Neutrophil (primary cell): ENCODE results near the gene SEC62.

ENCODE experiments used
- H3K27ac ChIP-seq: fragments of 200-600 bp; sonication (generic); 2 replicates; pipeline ENCODE4 v1.5.1; 2016; ENCODE audit warnings: mild to moderate bottlenecking, moderate library complexity
- H3K27me3 ChIP-seq: fragments of 200-600 bp; sonication (generic); 2 replicates; pipeline ENCODE4 v1.6.0; 2016; ENCODE audit warnings: mild to moderate bottlenecking
- H3K36me3 ChIP-seq: fragments of 200-600 bp; sonication (generic); 2 replicates; pipeline ENCODE4 v1.5.1; 2017
- H3K4me1 ChIP-seq, 2 experiments: fragments of 200-600 bp in 1 of 2; sonication (generic) in 1 of 2; 1 replicate in 1 of 2; 2 replicates in 1 of 2; pipeline versions ENCODE4 v1.5.1 to v1.6.1; 2013 to 2016; ENCODE audit warnings: low read depth in 1 of 2, low read length in 1 of 2, mild to moderate bottlenecking in 1 of 2, moderate library complexity in 1 of 2; ENCODE audit not compliant: control insufficient read depth in 1 of 2, insufficient read depth in 1 of 2
- H3K4me3 ChIP-seq, 2 experiments: fragments of 200-600 bp in 1 of 2; sonication (generic) in 1 of 2; 1 replicate in 1 of 2; 2 replicates in 1 of 2; pipeline ENCODE4 v1.5.1; 2013 to 2016; ENCODE audit warnings: low read depth in 1 of 2, low read length in 1 of 2, mild to moderate bottlenecking in 1 of 2, moderate library complexity in 1 of 2
- H3K9me3 ChIP-seq: fragments of 200-600 bp; sonication (generic); 2 replicates; pipeline ENCODE4 v1.5.1; 2016
- CTCF ChIP-seq: fragments of 200-600 bp; sonication (generic); IDR thresholded peaks from 2 replicates; pipeline ENCODE4 v1.5.1; 2016; ENCODE audit warnings: antibody characterized with exemption

SEC62 gene

GRCh38 chr3:169931747-169932520 is 34.7 kb upstream of the SEC62 start:
- no peaks in the 10 kb centered on the region for H3K4me1 ChIP-seq
- H3K27ac ChIP-seq = no peak overlapping the region
- TF ChIP-seq CTCF = no peak
- H3K36me3 ChIP-seq = no peaks in the 10 kb centered on the region
- no peak overlapping the region for H3K4me3 ChIP-seq
- H3K9me3 ChIP-seq = no peaks in the 10 kb centered on the region
- H3K27me3 ChIP-seq = no peaks in the 10 kb centered on the region

DNA sequence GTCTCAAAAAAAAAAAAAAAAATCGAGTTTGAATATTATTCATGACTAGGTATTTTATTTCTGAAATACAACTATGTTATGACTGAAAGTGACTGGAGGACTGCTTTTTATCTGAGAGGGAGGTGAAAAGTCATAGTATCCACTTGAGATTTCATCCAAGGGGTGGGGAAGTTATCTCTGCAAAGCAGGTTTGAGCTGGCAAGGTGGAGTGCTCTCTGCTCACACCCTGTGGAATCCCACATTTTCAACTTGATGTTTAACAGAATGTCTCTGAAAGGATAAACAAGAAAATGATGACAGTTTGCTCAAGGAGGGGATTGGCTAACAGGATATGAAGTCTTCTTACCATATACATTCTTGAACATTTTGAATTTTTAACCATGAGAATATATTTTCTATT is 27.3 kb upstream of the SEC62 start:
- Histone ChIP-seq H3K4me1 (no peaks in the 10 kb centered on the region), H3K9me3 (no peaks in the 10 kb centered on the region), H3K4me3 (no peak overlapping the region), H3K27ac (no peak overlapping the region), H3K36me3 (no peaks in the 10 kb centered on the region), H3K27me3 (no peaks in the 10 kb centered on the region)
- TF ChIP-seq CTCF = no peak

GRCh38 chr3:169939751-169940150 is 26.9 kb upstream of the SEC62 start:
- Histone ChIP-seq H3K4me3 (no peak overlapping the region), H3K9me3 (no peaks in the 10 kb centered on the region), H3K36me3 (no peaks in the 10 kb centered on the region), H3K27ac (no peak overlapping the region), H3K27me3 (no peaks in the 10 kb centered on the region), H3K4me1 (peaks cover 3% of the 10 kb centered on the region in 2 experiments)
- no peak for TF ChIP-seq CTCF

DNA sequence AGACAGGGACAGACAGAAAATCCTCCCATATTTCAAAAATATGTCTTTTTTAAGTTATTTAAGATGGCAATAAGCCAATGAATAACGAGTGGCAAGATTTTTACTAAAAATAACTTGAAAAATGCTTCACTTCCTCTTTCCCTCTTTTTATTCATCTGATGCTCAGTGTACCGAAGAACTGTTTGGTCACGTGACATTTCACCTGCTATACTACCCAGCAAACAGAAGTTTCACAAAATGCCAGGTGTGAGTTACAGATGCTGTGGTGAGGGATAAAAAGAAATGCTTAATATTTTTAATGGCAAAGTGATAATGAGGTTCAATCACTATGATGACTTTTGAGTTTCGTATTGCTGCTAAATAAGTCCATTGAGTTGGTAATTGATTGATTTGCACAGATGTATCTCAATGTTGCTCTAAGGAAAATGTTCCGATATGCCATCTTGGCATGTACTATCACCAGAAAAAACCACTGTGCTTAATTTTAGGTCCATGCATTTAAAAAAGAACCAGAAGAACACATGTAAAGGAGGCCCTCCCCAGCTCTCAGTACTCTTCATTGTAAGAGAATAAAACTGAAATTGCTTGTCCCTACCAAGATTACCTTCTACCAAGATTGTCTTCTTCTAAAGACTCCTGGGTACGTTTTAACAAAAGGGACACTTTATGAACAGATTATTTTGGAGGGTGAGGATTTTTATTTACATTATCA is 26.0 kb upstream of the SEC62 start:
- no peak overlapping the region for H3K4me3 ChIP-seq
- H3K4me1 ChIP-seq = peaks cover 12% of the 10 kb centered on the region in 2 experiments
- no peaks in the 10 kb centered on the region for H3K27me3 ChIP-seq
- no peak for TF ChIP-seq CTCF
- no peak overlapping the region for H3K27ac ChIP-seq
- H3K36me3 ChIP-seq = no peaks in the 10 kb centered on the region
- no peaks in the 10 kb centered on the region for H3K9me3 ChIP-seq

DNA sequence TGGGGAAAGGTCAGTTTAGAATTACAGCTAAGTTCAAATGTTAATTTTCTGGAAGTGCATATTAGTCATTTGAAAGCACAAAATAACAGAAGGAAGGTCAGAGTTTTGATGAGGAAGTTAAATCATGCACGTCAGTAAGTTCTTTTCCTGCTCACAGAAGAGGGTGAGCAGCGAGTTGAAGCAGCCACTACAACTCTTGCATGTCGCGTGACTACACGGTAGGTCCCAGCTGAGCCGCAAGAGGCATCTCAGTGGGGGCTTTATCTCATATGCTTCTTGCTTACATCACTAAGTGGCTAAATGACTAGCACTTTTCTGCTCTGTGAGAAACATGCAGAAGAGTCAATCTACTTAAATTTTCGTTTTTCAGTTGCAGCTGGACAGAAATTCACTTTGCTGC is 21.3 kb upstream of the SEC62 start:
- peaks cover 16 to 20% of the 10 kb centered on the region in 2 experiments for H3K4me1 ChIP-seq
- H3K27me3 ChIP-seq = no peaks in the 10 kb centered on the region
- no peaks in the 10 kb centered on the region for H3K36me3 ChIP-seq
- no peaks in the 10 kb centered on the region for H3K9me3 ChIP-seq
- no peak for TF ChIP-seq CTCF
- peak overlapping the region; percentile 80 for H3K27ac ChIP-seq
- H3K4me3 ChIP-seq = peak overlapping the region; percentile 32 to 37
